GM12874 (cell line): Measurements from ENCODE around the gene CAMK2N1.

Experiments used
- TF ChIP-seq, protein P1 (sequence below): IDR thresholded peaks from 2 replicates; pipeline ENCODE4 v1.5.1; 2011; ENCODE audit warnings: low read depth, mild to moderate bottlenecking, control low read depth, low read length, moderate library complexity; ENCODE audit not compliant: insufficient read depth

CAMK2N1 gene

DNA sequence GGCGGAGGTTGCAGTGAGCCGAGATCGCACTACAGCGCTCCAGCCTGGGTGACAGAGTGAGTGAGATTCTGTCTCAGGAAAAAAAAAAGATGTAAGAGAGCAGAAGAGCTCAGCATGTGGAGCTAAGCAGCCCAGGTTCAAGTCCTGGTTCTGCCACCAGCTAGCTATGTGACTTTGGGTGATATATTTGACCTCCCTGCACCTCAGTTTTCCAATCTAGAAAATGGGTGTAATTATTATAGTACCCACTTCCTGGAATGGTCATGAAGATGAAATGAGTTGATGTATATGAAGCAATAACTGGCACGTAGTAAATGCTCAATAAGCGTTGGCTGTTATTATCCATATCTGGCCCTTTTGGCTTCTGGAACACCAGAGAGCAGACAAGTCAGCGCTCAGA is 38.2 kb downstream of the CAMK2N1 start:
- TF ChIP-seq, protein P1, sequence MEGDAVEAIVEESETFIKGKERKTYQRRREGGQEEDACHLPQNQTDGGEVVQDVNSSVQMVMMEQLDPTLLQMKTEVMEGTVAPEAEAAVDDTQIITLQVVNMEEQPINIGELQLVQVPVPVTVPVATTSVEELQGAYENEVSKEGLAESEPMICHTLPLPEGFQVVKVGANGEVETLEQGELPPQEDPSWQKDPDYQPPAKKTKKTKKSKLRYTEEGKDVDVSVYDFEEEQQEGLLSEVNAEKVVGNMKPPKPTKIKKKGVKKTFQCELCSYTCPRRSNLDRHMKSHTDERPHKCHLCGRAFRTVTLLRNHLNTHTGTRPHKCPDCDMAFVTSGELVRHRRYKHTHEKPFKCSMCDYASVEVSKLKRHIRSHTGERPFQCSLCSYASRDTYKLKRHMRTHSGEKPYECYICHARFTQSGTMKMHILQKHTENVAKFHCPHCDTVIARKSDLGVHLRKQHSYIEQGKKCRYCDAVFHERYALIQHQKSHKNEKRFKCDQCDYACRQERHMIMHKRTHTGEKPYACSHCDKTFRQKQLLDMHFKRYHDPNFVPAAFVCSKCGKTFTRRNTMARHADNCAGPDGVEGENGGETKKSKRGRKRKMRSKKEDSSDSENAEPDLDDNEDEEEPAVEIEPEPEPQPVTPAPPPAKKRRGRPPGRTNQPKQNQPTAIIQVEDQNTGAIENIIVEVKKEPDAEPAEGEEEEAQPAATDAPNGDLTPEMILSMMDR: no peak

DNA sequence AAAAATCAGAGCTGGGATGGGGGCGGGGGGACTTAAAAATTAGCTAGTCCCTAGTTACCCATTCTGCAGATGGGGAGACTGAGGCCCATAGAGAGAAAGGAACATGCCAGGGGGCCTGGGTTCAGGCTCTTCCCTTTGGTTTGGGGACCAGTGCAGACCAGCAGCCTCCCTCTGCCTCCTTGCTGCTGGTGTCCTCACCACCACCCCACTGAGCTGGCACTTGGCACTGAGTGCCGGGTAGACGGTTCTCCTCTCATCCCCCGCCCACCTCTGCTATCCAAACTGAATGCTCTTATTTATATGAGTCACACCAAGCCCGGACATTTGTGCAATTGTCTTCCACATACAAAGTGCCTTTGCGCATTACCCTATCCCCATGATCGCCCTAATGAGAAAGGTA is 39.2 kb downstream of the CAMK2N1 start:
- TF ChIP-seq, protein P1: no peak

DNA sequence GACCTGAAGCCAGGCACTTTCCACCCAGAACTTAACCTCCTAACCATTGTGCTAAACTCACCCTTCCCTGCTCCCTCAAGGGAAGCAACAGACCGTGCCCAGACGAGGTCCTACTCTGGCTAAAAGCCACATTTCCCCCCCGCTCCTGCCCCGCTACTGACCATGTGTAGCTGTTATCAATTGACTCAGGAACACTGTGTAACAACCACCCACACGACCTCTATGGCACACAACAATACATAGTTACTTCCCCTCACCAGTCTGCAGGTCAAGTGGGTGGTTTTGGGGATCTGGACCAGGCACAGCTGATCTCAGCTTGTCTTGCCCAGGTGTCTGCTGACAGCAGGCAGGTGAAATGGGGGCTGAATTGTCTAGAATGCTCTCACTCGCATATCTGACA is 40.1 kb downstream of the CAMK2N1 start:
- TF ChIP-seq, protein P1: no peak

DNA sequence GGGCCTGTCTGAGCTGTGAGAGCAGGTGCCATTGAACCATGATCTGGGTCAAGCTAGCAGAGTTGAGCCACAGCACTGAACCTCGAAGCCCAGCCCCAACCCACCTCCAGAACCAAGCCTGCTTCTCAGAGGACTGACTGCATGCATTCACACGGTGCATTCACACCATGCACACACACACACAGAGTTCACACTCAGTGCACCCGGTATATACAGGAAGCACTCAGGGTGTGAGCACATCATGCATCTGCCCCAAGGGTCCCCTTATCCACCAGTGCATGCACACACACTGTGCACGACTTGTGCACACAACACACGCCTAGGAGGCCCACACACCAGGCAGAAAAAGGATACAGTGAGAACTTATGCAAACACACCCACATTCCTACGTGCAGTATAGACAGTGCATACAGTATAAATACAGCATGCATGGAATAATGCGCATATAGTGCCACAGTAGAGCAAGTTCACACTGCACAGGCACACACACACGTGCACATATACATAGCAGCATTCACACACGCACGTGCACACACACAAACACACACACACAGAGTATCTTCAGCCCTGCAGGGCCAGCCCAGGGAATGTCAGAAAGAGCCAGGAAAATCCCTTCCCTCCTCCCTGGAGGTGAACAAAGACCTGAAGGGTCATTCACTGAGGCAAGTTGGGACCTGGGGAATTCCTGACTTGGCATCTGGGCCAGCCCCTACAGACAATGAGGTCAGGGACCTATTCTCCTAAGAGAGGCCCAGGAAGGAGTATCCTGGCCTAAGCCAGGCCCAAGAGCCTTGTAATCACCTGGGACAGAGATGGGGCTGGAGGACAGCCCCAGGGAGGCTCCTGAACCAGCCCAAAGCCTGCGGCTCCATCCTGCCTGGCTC is 42.1 kb downstream of the CAMK2N1 start:
- TF ChIP-seq, protein P1: no peak

DNA sequence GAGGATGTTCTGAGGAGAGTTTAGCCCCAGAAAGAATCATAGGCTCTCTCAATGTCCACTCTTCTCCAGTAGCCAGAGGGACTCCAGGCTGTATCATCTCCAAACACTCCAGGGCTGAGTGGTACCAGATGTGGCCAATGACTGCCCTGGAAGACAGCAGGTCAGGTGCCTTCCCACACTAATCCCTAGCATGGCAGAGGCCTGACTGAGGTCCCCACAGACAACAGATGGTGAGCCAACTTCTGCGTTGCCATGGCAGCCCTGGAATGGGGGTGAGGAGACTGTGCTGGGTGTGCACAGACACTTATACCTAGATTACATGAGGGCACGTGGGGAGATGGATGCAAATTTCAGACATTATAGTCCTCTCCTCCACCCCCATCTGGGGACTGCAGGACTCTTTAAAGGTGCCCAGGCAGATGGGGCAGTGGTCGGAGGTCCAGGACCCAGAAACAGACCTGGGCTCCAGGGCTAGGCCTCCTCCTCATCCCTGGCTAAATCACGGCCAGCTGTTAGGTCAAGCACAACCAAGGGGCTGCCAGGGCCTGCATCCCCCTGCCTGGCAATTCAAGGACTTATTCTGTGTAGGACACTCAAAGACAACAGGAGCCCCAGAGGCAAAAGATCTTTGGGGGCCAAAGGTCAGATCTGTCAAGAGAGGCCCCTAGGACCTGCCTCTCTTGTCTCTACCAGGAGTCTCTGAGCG is 42.9 kb downstream of the CAMK2N1 start:
- TF ChIP-seq, protein P1: no peak

DNA sequence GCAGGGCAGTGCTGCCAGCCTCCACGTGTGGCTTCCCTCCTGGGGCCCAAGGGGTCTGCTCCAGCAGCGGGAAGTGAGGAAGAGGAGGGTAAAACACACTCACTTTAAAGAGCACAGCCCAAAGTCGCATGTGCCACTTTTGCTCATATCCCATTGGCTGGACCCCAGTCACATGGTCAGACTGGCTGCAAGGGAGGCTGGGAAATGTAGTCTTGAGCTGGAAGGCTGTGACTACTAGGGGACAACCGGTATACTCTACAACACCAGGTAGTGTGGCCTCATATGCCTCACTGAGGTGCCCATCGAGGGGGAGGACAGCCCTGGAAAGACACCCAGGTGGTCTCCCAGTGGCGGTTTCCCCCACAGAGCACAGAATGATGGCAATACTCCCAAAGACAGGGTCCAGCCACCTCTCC is 45.2 kb downstream of the CAMK2N1 start:
- TF ChIP-seq, protein P1: no peak

DNA sequence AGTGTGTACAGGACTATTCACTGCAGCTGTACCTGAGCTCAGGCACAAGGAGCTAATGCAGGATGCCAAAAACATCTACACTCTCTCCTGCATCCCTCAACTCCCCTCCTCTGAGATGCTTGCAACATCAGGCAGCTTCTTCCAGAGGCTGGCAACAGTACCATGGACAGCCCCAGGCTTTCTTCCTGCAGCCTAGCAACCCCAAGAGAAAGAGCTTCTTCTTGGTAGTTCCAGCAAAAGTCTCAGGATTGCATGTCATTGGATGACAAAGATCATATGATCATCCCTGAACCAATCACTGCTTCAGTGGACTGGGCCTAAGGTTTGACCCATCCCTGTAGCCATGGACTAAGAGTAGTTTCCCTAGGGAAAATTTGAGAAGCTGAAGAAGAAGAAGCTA is 46.7 kb downstream of the CAMK2N1 start:
- TF ChIP-seq, protein P1: no peak
